HFFc6 (cell line): ENCODE data around the gene CEACAM16. TPM values are rescaled to one million over a fixed set of nuclear protein-coding genes. Genes with fewer than 3 reads are reported as not detected.
A peak's percentile ranks its signal among the peaks of the same experiment; 100 is the strongest.

Experiments
- DNase-seq: peaks from one replicate; pipeline ENCODE4 v3.0.0-alpha.2; 2018
- H3K27ac Mint-ChIP-seq: 2 replicates; pipeline ENCODE4 v1.8.0; 2020; ENCODE audit warnings: mild to moderate bottlenecking, mixed read lengths
- H3K27me3 Mint-ChIP-seq: 2 replicates; pipeline ENCODE4 v1.8.0; 2021; ENCODE audit warnings: mild to moderate bottlenecking, moderate library complexity, mixed read lengths; ENCODE audit not compliant: insufficient read depth
- H3K36me3 Mint-ChIP-seq: 2 replicates; pipeline ENCODE4 v1.8.0; 2021; ENCODE audit warnings: low read depth, mixed read lengths
- H3K4me1 Mint-ChIP-seq: 2 replicates; pipeline ENCODE4 v1.8.0; 2020; ENCODE audit warnings: low read depth, mixed read lengths
- H3K4me3 Mint-ChIP-seq: 2 replicates; pipeline ENCODE4 v1.8.0; 2020; ENCODE audit warnings: mild to moderate bottlenecking, moderate library complexity, mixed read lengths
- H3K9me3 Mint-ChIP-seq: 2 replicates; pipeline ENCODE4 v1.8.0; 2020; ENCODE audit warnings: mild to moderate bottlenecking, mixed read lengths
- CTCF ChIP-seq: fragments of 200-600 bp; sonication (generic); IDR thresholded peaks from 2 replicates; pipeline ENCODE4 v1.5.0; 2021; ENCODE audit warnings: antibody characterized with exemption, mild to moderate bottlenecking
- long read RNA-seq: library from polyadenylated mRNA; unstranded; transcript quantifications from one replicate; pipeline ENCODE4 v2.0.0, GENCODE V29; 2019
- total RNA-seq, 6 experiments: library from RNA; stranded (reverse); fragmentation: NEBNext Ultra II Directional; extraction: Animal tissue kit (Norgen Biotek cat#: 25700); gene quantifications; 2 replicates in 1 of 6; 3 replicates in 5 of 6; pipeline ENCODE4 v1.2.3, GENCODE V29; 2021

Gene CEACAM16
- total RNA-seq, result not detected
- long read RNA-seq, result 0 reads

- Mint-ChIP-seq H3K36me3 (no peaks in the 10 kb centered on the region), H3K4me1 (no peaks in the 10 kb centered on the region), H3K4me3 (no peak within 1 kb of the TSS), H3K9me3 (no peaks in the 10 kb centered on the region), H3K27me3 (no peaks in the 10 kb centered on the region; the same call in 1 of the 2 replicates), H3K27ac (no peak within 1 kb of the TSS)
- DNase-seq, result no peak
- TF ChIP-seq CTCF, result no peak
These were observed at the start of gene CEACAM16 for GRCh38 chr19:44698492-44699201. Gene CEACAM16, plus strand, starts transcription at chr19:44699151. Its CDS starts 2,306 bp downstream, at chr19:44701457.

GRCh38 chr19:44649578-44650145 lies 49.3 kb upstream of the CEACAM16 start:
- Mint-ChIP-seq H3K4me3 (no peak overlapping the region), H3K36me3 (peaks cover 36% of the 10 kb centered on the region; the same call in 1 of the 2 replicates), H3K4me1 (peaks cover 16% of the 10 kb centered on the region), H3K9me3 (no peaks in the 10 kb centered on the region), H3K27me3 (no peaks in the 10 kb centered on the region; the same call in 1 of the 2 replicates), H3K27ac (no peak overlapping the region)
- no peak for DNase-seq
- TF ChIP-seq CTCF, result no peak

- no peak for TF ChIP-seq CTCF
- Mint-ChIP-seq H3K27ac (no peak overlapping the region), H3K27me3 (no peaks in the 10 kb centered on the region), H3K9me3 (no peaks in the 10 kb centered on the region), H3K4me1 (peaks cover 6% of the 10 kb centered on the region), H3K4me3 (no peak overlapping the region), H3K36me3 (peaks cover 54% of the 10 kb centered on the region)
- DNase-seq, result no peak
These were observed 45.6 kb upstream of the CEACAM16 start for GRCh38 chr19:44653343-44653742.

- Mint-ChIP-seq H3K36me3 (peaks cover 59% of the 10 kb centered on the region), H3K27me3 (no peaks in the 10 kb centered on the region), H3K27ac (no peak overlapping the region), H3K4me1 (no peaks in the 10 kb centered on the region), H3K4me3 (no peak overlapping the region), H3K9me3 (no peaks in the 10 kb centered on the region)
- no peak for TF ChIP-seq CTCF
- no peak for DNase-seq
These were observed 44.8 kb upstream of the CEACAM16 start for GRCh38 chr19:44653977-44654774.

GRCh38 chr19:44657211-44657921 lies 41.6 kb upstream of the CEACAM16 start:
- peak; percentile 95 for TF ChIP-seq CTCF
- Mint-ChIP-seq H3K4me1 (no peaks in the 10 kb centered on the region), H3K36me3 (peaks cover 44% of the 10 kb centered on the region), H3K9me3 (no peaks in the 10 kb centered on the region), H3K27me3 (no peaks in the 10 kb centered on the region), H3K4me3 (no peak overlapping the region), H3K27ac (peak overlapping the region; percentile 51; the same call in 1 of the 2 replicates)
- peak; percentile 25 for DNase-seq
